ENCODE data around the gene ATXN10. TPM values are rescaled to one million over a fixed set of nuclear protein-coding genes. Genes with fewer than 3 reads are reported as not detected.

ATXN10 gene
- total and polyA plus RNA-seq, 2 of the 13 experiments (the other 11 are each of a cell fraction or from before 2014, with no cell fraction given) = 60.1 to 194 TPM

DNA sequence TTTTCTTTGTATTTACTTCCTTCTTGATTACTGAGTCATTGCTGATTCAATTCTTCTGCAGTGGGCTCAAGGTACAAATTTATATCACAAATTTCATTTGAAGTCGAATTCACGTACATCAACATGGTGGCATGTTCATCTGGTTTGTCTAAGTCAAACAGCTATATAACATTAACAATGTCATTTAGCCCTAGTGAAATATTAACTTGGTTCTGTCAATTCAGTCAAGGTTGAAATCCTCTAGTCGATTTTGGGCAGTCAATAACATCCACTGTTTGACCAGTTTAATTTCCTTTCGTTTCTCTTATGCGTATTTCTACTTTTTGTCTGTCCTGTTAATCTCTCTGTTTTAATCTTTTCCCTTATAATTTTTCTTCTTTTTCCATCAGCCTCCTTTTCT, 4.1 kb upstream of the ATXN10 start (continued):
- TF ChIP-seq, protein P1, sequence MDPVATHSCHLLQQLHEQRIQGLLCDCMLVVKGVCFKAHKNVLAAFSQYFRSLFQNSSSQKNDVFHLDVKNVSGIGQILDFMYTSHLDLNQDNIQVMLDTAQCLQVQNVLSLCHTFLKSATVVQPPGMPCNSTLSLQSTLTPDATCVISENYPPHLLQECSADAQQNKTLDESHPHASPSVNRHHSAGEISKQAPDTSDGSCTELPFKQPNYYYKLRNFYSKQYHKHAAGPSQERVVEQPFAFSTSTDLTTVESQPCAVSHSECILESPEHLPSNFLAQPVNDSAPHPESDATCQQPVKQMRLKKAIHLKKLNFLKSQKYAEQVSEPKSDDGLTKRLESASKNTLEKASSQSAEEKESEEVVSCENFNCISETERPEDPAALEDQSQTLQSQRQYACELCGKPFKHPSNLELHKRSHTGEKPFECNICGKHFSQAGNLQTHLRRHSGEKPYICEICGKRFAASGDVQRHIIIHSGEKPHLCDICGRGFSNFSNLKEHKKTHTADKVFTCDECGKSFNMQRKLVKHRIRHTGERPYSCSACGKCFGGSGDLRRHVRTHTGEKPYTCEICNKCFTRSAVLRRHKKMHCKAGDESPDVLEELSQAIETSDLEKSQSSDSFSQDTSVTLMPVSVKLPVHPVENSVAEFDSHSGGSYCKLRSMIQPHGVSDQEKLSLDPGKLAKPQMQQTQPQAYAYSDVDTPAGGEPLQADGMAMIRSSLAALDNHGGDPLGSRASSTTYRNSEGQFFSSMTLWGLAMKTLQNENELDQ (CRISPR knock-in tag; IDR thresholded peaks at IDR 0.05; ENCODE audit: borderline replicate concordance) = no peak
- TF ChIP-seq, protein P2, sequence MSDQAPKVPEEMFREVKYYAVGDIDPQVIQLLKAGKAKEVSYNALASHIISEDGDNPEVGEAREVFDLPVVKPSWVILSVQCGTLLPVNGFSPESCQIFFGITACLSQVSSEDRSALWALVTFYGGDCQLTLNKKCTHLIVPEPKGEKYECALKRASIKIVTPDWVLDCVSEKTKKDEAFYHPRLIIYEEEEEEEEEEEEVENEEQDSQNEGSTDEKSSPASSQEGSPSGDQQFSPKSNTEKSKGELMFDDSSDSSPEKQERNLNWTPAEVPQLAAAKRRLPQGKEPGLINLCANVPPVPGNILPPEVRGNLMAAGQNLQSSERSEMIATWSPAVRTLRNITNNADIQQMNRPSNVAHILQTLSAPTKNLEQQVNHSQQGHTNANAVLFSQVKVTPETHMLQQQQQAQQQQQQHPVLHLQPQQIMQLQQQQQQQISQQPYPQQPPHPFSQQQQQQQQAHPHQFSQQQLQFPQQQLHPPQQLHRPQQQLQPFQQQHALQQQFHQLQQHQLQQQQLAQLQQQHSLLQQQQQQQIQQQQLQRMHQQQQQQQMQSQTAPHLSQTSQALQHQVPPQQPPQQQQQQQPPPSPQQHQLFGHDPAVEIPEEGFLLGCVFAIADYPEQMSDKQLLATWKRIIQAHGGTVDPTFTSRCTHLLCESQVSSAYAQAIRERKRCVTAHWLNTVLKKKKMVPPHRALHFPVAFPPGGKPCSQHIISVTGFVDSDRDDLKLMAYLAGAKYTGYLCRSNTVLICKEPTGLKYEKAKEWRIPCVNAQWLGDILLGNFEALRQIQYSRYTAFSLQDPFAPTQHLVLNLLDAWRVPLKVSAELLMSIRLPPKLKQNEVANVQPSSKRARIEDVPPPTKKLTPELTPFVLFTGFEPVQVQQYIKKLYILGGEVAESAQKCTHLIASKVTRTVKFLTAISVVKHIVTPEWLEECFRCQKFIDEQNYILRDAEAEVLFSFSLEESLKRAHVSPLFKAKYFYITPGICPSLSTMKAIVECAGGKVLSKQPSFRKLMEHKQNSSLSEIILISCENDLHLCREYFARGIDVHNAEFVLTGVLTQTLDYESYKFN (CRISPR knock-in tag; conservative IDR thresholded peaks at IDR 0.05) = peak; percentile 82
- no peak for TF ChIP-seq ZNF720 (CRISPR knock-in tag; IDR thresholded peaks at IDR 0.05)
- no peak for TF ChIP-seq ZFP62 (CRISPR knock-in tag; IDR thresholded peaks at IDR 0.05)
- TF ChIP-seq PCBP2 (optimal IDR thresholded peaks at IDR 0.05; ENCODE audit: low read depth, low read length, poor library complexity, severe bottlenecking) = no peak
- no peak for TF ChIP-seq TEAD2 (CRISPR knock-in tag; IDR thresholded peaks at IDR 0.05)
- TF ChIP-seq, protein P3, sequence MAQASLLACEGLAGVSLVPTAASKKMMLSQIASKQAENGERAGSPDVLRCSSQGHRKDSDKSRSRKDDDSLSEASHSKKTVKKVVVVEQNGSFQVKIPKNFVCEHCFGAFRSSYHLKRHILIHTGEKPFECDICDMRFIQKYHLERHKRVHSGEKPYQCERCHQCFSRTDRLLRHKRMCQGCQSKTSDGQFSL (CRISPR knock-in tag; IDR thresholded peaks at IDR 0.05) = no peak
- TF ChIP-seq ZNF207 (IDR thresholded peaks at IDR 0.05; ENCODE audit: borderline replicate concordance) = no peak
- no peak for TF ChIP-seq ZNF746 (CRISPR knock-in tag; IDR thresholded peaks at IDR 0.05)
- TF ChIP-seq, protein P4, sequence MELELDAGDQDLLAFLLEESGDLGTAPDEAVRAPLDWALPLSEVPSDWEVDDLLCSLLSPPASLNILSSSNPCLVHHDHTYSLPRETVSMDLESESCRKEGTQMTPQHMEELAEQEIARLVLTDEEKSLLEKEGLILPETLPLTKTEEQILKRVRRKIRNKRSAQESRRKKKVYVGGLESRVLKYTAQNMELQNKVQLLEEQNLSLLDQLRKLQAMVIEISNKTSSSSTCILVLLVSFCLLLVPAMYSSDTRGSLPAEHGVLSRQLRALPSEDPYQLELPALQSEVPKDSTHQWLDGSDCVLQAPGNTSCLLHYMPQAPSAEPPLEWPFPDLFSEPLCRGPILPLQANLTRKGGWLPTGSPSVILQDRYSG (CRISPR knock-in tag; IDR thresholded peaks at IDR 0.05) = no peak
- no peak for TF ChIP-seq ZNF296 (CRISPR knock-in tag; conservative IDR thresholded peaks at IDR 0.05)
- TF ChIP-seq MIER2 (CRISPR knock-in tag; IDR thresholded peaks at IDR 0.05) = 0 out of 2 replicates have a peak, but pooled peaks have one; percentile 22
- no peak for TF ChIP-seq HCFC1 (IDR thresholded peaks at IDR 0.05; ENCODE audit: low read depth, low read length)
- no peak for TF ChIP-seq ZNF431 (CRISPR knock-in tag; IDR thresholded peaks at IDR 0.05; ENCODE audit: borderline replicate concordance, low read depth)
- no peak for TF ChIP-seq CBFB (CRISPR knock-in tag; IDR thresholded peaks at IDR 0.05)
- TF ChIP-seq, protein P5, sequence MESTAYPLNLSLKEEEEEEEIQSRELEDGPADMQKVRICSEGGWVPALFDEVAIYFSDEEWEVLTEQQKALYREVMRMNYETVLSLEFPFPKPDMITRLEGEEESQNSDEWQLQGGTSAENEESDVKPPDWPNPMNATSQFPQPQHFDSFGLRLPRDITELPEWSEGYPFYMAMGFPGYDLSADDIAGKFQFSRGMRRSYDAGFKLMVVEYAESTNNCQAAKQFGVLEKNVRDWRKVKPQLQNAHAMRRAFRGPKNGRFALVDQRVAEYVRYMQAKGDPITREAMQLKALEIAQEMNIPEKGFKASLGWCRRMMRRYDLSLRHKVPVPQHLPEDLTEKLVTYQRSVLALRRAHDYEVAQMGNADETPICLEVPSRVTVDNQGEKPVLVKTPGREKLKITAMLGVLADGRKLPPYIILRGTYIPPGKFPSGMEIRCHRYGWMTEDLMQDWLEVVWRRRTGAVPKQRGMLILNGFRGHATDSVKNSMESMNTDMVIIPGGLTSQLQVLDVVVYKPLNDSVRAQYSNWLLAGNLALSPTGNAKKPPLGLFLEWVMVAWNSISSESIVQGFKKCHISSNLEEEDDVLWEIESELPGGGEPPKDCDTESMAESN (CRISPR knock-in tag; conservative IDR thresholded peaks at IDR 0.05) = no peak
- TF ChIP-seq SRSF4 (IDR thresholded peaks at IDR 0.05; ENCODE audit: low read depth, low read length, poor library complexity, severe bottlenecking) = no peak
- TF ChIP-seq, protein P6, sequence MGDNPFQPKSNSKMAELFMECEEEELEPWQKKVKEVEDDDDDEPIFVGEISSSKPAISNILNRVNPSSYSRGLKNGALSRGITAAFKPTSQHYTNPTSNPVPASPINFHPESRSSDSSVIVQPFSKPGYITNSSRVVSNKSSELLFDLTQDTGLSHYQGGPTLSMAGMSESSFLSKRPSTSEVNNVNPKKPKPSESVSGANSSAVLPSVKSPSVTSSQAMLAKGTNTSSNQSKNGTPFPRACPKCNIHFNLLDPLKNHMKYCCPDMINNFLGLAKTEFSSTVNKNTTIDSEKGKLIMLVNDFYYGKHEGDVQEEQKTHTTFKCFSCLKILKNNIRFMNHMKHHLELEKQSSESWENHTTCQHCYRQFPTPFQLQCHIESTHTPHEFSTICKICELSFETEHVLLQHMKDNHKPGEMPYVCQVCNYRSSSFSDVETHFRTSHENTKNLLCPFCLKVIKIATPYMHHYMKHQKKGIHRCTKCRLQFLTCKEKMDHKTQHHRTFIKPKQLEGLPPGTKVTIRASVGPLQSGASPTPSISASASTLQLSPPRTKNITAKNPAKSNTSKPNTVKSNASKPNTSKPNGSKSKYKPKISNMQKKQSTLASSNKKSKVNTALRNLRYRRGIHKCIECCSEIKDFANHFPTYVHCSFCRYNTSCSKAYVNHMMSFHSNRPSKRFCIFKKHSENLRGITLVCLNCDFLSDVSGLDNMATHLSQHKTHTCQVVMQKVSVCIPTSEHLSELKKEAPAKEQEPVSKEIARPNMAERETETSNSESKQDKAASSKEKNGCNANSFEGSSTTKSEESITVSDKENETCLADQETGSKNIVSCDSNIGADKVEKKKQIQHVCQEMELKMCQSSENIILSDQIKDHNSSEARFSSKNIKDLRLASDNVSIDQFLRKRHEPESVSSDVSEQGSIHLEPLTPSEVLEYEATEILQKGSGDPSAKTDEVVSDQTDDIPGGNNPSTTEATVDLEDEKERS (CRISPR knock-in tag; IDR thresholded peaks at IDR 0.05) = peak; percentile 53; the same call in 1 of the 2 replicates

Data from HepG2 (cell line).